ENCODE results near the gene AK9. TPM values are rescaled to one million over a fixed set of nuclear protein-coding genes. Genes with fewer than 3 reads are reported as not detected.

AK9 gene
- total RNA-seq, 1 donor from 2014 or later: 3.1 TPM

DNA sequence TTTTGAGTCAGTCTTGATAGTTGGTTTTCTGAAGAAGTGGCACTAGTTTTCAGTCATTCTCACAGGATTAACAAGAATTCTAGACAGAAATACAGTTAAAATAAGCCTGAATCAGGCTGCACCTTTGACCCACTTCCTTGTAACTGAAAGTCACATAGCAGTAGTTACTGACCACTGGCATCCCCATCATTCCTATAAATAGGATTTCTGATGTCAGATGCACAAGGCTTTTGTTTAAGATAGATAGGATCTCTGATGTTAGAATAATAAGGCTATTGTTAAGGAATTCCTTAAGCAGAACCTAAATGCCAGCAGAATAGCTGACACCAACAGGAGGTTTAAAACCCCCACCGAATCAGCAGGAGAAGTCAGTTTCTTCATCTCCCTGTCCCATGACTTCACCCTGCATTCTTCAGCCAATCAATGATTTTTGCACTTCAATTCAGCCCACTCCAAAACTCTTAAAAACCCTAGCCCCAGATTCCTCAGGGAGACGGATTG is 177.4 kb downstream of the AK9 start:
- peak in 1 of 2 donors; percentile 63 for DNase-seq (ENCODE audit: low read depth in 2 of 2)

GRCh38 chr6:109512271-109512817 is 178.7 kb downstream of the AK9 start:
- no peak for DNase-seq (ENCODE audit: low read depth in 2 of 2)

- no peak for DNase-seq (ENCODE audit: low read depth in 2 of 2)
Observed at GRCh38 chr6:109511832-109512231, 179.2 kb downstream of the AK9 start.

- no peak for DNase-seq (ENCODE audit: low read depth in 2 of 2)
Observed at GRCh38 chr6:109510358-109510757, 180.6 kb downstream of the AK9 start.

DNA sequence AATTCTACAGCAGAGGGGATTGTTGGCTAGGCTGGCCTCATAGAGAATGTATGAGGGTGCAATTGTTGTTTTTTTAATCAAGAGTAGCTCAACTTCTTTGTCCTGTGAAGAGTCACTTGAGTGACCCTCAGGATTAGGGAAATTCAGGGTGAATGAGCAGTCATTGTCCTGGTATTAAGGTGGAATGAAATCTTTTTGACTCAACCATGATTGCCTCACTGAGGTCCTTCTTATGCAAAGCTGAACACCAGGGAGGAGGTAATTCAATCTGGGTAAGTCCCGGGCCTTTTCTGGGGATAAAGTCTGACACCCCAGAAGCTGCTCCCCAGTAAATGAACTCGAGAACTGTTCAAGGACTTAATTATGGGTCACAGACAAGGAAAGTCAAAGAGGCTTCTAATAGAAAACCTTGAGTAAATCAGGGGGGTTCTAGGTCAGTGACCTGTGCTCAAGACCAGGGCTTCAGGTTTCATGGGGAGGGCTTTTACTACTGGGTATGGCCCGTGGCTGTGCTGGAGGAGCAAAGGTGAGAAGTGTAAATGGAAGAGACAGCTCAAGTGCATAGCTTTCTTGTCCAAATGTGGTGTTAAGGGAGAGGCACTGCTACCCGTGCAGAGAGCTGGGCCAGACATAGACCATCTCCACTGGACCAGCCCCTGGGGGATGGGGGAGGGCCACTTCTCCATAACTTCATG is 182.7 kb downstream of the AK9 start:
- no peak for DNase-seq (ENCODE audit: low read depth in 2 of 2)

DNA sequence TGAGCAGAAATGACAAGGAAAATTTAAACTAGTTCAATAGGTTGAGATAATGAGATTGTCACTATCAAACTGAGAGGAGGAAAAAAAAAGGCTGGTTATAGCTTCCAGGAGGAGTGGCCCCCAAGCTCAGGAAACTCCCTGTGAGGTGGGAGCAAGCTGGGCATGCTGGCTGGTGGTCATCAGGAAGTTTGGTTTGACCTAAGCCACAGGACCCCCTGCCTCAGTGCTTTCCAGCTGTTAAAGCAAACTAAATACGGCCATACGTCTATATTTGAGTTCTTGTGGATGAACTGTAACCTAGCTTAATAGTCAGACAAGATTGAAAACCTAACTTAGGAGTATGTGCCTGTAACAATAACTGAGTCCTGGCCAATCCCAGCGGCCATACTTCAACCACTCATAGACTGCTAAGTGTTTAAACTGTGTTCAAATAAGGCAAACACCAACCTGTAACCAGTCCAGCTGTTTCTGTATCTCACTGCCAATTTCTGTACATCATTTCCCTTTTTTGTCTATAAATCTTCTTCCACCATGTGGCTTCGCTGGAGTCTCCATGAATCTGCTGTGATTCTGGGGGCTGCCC is 183.4 kb downstream of the AK9 start:
- no peak for DNase-seq (ENCODE audit: low read depth in 2 of 2)

DNA sequence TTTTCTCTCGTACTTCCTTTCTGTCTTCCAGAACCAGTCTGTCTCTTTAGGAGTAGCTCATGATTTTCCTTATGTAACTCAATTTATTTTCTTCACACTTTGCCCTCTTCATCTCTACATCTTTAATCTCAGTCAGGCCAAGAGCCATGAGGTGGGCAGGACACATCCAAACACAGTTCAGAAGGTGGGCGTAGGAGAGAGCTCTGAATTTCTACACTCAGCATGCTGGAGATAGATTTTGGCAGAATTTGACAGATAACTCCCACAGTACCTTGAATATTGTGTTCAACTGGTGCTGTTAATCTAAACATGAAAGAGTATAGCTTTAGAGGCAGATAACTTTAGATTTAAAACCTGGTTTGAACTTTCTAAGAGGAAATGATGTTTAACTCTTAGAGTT is 184.2 kb downstream of the AK9 start:
- no peak for DNase-seq (ENCODE audit: low read depth in 2 of 2)

DNA sequence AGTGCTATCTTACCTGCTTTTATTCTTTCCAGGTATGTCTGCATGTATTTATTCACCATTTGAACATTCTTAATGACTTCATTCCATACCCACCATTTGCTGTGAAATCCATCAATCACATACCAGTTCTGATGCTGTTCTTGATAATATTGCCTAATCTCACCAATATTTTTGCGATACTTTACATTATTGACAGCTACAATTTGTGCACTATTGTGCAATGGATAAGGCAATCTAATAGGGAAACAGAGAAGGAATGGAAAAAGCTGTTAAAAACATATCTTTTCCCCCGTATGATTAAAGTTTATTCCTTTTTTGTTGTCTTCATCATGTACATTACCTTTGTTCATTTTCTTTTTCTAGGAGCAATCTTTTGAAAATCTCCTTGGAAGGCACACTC is 184.7 kb downstream of the AK9 start:
- DNase-seq (ENCODE audit: low read depth in 2 of 2): no peak

DNA sequence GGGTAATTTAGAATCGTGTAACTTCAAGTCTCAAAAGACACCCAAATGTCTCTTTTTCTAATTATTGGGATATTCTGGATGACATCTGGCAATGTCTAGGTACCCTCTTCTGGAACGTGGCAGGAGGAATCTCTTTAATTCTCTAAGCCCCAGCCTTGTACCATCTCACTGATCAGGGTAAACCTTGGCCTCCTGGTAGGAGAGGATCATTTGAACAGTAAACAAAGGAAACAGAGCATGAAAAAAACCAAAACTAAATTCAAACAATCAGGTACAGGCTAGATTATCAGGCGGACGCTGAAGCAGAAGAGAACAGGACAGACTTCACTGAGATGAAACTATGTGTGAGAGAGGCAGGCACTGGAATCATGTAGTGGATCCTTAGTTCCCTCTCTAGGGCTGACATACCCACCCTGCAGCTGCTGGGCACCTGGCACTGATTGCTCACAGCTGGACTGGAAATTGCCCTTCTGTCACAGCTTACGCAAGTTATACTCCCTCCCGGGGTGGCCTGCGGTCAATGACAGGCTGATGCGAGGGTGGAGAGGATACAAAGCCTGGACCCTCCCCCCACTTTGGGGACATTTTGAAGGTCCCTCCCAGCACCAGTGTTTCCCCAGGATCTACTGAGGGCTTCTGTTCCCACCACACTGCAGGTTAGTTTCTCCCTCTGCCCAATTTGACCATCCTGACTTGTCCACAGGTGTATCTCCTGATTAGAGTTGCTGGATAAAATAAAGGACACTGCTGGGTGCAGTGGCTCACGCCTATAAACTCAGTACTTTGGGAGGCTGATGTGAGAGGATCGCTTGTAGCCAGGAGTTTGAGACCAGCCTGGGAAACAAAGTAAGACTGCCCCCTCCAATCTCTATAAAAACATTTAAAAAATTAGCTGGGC is 187.4 kb downstream of the AK9 start:
- no peak for DNase-seq (ENCODE audit: low read depth in 2 of 2)

DNA sequence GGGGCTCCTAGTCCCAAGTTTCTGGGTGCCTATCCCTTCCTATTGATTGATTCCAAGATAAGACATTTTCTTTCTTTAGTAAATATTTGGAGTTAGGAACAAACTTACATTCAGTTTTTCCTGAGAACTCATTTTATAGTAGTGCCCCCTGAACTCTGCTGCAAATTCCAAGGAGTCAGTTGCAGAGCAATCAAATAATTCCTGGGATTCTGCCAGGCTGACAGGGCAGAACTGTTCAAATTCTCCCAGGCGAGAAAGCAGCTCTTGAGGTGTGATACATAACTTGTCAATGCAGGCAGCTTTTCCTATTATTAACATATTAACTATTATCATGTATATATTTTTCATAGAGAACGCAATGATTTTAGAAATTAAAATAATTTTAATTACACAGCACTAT is 192.1 kb downstream of the AK9 start:
- DNase-seq (ENCODE audit: low read depth in 2 of 2): no peak

- DNase-seq (ENCODE audit: low read depth in 2 of 2): no peak
Observed at GRCh38 chr6:109498052-109498451, 192.9 kb downstream of the AK9 start.

- no peak for DNase-seq (ENCODE audit: low read depth in 2 of 2)
Observed at GRCh38 chr6:109496036-109496772, 194.8 kb downstream of the AK9 start.

DNA sequence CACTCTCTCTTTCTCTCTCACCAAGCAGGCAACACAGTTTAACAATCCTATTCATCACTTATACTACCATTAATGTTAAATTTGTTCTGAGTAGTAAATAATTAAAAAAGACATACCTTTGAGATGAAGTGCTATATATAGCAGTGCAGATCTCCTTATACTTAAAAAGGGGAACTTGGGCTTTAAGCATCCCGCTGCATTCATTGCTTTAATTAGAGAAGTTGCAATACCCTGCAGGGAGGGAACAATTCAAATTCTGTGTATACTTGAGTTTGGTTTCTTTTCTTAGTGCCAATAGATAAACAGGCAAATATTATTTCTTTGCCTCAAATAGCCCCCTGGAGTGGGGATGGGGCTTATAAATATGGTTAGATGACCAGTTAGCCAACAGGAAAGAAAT is 197.1 kb downstream of the AK9 start:
- DNase-seq (ENCODE audit: low read depth in 2 of 2): no peak

GRCh38 chr6:109491207-109491938 is 199.6 kb downstream of the AK9 start:
- DNase-seq (ENCODE audit: low read depth in 2 of 2): no peak

- no peak for DNase-seq (ENCODE audit: low read depth in 2 of 2)
Observed at GRCh38 chr6:109490713-109491112, 200.3 kb downstream of the AK9 start.

GRCh38 chr6:109488001-109488400 is 203.0 kb downstream of the AK9 start:
- no peak for DNase-seq (ENCODE audit: low read depth in 2 of 2)

DNA sequence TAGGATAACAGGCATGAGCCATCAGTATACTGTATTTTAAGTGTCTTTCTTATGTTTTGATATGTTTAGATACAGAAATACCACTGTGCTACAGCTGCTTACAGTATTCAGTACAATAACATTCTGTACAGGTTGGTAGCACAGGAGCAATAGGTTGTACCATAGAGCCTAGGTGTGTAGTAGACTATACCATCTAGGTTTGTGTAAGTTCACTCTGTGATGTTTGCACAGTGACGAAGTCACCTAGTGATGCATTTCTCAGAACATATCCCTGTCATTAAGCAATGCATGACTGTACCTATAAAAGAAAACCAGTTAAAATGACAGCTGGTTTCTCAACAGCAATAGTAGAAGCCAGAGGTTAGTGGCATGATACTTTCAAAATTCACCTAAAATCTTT is 204.9 kb downstream of the AK9 start:
- no peak for DNase-seq (ENCODE audit: low read depth in 2 of 2)

DNA sequence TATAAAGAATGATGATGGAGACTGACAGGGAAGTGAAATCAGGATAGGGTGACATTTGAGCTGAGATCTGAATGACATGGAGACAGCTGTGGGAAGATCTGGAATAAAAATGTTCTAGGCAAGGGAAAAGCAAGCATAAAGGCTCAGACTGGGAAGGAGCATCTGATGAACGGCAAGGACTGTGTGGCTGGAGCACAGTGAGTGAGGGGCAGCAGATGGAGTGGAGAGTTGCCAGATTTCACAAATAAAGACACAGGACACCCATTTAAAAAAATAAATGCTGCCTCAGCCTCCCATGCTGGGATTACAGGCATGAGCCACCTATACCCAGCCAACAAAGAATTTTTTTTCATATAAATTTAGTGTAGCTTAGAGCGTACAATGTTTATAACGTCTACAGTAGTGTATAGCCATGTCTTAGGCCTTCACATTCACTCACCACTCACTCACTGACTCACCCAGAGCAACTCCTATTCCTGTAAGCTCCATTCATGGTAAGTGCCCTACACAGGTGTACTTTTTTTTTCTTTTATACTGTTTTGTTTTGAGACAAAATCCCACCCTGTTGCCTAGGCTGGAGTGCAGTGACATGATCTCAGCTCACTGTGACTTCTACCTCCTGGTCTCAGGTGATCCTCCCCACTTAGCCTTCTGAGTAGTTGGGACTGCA is 205.6 kb downstream of the AK9 start:
- no peak for DNase-seq (ENCODE audit: low read depth in 2 of 2)

DNA sequence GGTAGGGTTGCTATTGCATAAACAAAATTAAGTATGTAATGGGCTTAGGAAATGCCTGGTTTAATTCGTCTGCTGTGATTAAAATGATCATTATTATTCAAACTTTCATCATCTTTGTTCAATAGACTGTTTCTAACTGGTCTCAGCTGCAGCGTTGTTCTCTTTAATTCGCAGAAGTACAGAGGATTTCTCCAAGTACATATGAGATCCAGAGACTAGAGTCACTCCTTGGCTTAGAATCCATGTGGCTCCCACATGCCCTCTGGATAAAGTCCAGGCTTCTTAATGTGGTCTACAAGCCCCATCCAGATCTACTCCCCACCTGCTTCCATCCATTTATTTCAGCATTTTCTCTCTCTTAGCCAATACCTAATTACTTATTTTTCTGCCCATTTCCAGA is 206.9 kb downstream of the AK9 start:
- DNase-seq (ENCODE audit: low read depth in 2 of 2): no peak

DNA sequence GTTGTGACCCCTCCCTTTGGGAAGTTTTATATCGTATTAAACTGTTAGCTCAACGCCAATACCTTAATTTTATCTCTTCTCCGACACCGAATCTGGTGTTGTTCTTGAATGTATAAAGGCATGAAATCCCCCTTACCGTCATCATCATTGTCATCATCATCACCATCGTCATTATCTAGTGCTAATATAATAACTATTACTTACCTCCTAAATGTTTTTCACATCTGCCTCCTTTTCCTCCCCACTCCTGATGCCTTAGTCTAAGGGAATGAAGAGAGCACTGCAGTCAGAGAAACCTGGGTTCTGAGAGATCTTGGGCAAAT is 207.3 kb downstream of the AK9 start:
- no peak for DNase-seq (ENCODE audit: low read depth in 2 of 2)
